ENCODE measurements around the gene OFD1.
"Not testable (repeated sequence)": the region's sequence is repeated elsewhere in the genome, so short reads cannot be mapped to it uniquely, and the experiment has no call there.

OFD1 gene

DNA sequence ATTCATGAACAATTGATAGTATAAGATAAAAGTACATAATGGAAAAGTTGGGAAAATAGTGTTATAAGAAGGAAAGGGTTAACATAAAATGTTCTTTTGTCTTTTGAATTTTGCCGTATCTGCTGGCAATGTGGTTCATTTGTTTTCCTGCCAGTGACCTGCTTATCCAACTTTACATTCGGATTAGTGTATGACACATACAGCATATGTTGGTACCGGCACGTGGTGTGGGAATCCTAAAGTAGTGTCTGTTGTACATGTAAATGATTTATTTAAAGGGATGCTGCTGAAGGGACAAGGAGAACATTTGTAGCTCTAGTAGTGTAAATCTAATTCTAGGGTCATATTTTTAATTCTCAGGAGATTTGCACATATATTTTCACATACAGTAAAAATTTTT is 34.2 kb upstream of the OFD1 start:
- in situ Hi-C loops (cut with MboI; ENCODE audit: low sequenced_read_pairs): no loop called here

- in situ Hi-C loops (cut with MboI; ENCODE audit: low sequenced_read_pairs): no loop called here
These were observed 32.3 kb upstream of the OFD1 start for GRCh38 chrX:13702111-13702789.

DNA sequence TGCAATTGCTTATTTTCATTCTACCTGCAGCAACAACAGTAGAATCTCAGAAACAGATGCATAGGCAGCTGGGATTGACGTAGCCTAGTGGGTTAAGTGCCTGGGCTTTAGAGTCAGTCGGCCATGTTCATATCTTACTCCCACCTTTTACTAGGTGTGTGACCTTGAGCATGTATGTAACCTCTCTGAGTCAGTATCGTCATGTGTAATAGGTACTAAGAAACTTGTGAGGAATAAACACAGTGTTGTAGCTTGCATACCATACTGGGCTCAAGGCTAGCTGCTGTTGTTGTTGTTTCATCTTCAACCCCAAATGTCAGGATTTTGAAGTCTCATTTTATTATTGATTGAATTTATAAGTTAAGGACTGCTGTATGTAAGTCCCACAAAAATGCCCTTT is 31.4 kb upstream of the OFD1 start:
- in situ Hi-C loops (cut with MboI; ENCODE audit: low sequenced_read_pairs): no loop called here

- in situ Hi-C loops (cut with MboI; ENCODE audit: low sequenced_read_pairs): no loop called here
These were observed 31.0 kb upstream of the OFD1 start for GRCh38 chrX:13703589-13703988.

- in situ Hi-C loops (cut with MboI; ENCODE audit: low sequenced_read_pairs): no loop called here
These were observed 23.4 kb upstream of the OFD1 start for GRCh38 chrX:13711141-13711540.

DNA sequence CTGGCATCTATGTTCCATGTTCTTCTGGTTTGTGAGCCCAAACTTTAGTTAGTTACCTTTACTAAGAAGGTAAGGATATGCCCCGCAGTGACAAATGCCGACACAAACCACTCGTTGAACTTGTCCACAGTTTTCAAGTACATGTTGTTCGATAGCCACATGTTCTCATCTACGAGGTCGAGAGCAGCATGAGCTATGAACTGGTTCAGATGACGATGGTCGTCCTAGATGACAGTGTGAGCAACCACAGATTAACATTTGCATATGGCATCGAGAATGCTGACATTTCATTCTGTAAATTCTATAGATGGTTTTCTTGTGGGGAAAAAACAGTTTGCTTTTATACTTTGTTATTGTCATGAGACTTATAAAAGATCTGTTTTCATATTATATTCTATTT is 18.1 kb upstream of the OFD1 start:
- in situ Hi-C loops (cut with MboI; ENCODE audit: low sequenced_read_pairs): no loop called here

- in situ Hi-C loops (cut with MboI; ENCODE audit: low sequenced_read_pairs): no loop called here
These were observed 17.6 kb upstream of the OFD1 start for GRCh38 chrX:13716905-13717304.

DNA sequence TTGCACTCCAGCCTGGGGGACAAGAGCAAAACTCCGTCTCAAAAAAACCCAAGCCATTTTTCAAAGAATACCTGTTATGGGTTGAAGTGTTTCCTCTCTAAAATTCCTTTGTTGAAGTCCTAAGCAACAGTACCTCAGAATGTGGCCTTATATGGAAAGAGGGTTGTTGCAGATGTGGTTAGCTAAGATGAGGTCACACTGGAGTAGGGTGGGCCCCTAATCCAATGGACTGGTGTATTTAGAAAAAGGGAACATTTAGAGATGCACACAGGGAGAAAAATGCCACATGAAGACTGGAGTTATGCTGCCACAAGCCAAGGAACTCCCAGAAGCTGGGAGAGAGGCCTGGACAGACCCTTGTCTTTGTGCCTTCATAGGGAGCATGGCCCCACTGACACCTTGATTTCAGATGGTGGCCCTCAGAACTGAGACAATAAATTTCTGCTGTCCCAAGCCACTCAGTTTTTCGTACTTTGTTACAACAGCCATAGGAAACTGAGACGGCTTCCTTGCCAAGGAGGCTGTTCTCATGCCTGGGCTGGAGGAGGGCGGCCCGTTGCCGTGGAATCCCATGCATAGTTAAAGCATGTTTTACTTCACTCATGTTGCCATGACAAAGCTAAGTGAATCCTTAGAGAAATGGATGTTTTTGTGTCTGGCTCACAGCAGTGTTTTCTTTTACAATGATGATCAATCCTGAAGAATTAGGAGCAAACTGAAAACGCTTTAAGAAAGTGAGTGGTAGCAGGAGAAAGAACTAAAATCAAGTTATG is 16.7 kb upstream of the OFD1 start:
- in situ Hi-C loops (cut with MboI; ENCODE audit: low sequenced_read_pairs): no loop called here

- in situ Hi-C loops (cut with MboI; ENCODE audit: low sequenced_read_pairs): no loop called here
These were observed 15.2 kb upstream of the OFD1 start for GRCh38 chrX:13719192-13719856.

DNA sequence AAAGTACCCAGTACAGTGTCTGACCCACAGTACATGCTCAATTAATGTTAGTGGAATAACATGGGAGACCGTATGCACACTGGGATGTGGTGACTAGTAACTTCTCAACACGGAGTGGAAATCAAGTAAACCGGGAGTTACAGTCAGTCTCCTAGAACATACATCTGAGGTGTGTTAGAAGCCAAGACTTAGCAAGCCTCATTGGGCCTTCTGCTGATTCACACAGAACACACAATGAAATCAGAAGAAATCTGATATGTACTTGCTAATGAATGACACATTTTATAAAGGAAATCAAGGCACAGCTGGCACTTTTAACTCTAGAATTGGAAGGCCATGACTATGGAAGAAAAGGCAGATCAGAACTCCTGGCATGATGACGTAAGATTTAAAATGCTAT is 13.2 kb upstream of the OFD1 start:
- in situ Hi-C loops (cut with MboI; ENCODE audit: low sequenced_read_pairs): no loop called here

DNA sequence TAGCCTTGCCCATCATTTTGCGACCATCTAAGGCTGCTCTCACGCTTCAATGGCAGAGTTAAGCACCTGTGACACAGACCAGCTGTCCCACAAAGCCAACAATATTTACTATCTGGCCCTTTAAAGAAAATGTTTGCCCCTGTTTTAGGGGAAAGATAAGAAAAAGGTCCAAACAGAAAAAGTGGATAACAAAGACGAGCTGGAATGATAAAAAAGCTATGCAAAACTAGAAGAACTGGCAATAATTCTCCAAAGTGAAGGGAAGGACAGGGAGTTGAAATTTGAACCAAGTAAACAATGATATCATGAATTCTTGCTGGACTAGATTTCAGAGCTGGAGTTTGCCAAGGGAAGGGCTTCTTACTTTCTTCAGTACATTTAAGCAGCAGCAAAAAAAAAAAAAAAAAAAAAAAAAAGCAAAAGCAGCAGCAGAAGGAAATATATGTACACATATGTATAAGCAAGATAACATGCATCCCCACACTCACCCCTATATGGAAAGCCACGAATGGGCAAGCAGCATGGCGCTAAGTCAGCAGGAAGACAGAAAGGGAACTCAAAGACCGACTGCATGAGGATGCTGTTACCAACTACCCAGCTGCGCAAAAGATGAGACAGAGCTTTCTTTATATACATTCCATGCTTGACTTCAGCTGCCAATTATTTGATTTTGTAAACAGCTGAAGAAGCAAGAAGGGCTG is 12.6 kb upstream of the OFD1 start:
- in situ Hi-C loops (cut with MboI; ENCODE audit: low sequenced_read_pairs): no loop called here

- in situ Hi-C loops (cut with MboI; ENCODE audit: low sequenced_read_pairs): not testable (repeated sequence)
These were observed 9.7 kb upstream of the OFD1 start for GRCh38 chrX:13724878-13725277.

- in situ Hi-C loops (cut with MboI; ENCODE audit: low sequenced_read_pairs): not testable (repeated sequence)
These were observed 8.0 kb upstream of the OFD1 start for GRCh38 chrX:13726583-13726982.

- in situ Hi-C loops (cut with MboI; ENCODE audit: low sequenced_read_pairs): not testable (repeated sequence)
These were observed 4.0 kb upstream of the OFD1 start for GRCh38 chrX:13730523-13730922.

GRCh38 chrX:13732246-13733067 is 2.1 kb upstream of the OFD1 start:
- in situ Hi-C loops (cut with MboI; ENCODE audit: low sequenced_read_pairs): no loop called here

DNA sequence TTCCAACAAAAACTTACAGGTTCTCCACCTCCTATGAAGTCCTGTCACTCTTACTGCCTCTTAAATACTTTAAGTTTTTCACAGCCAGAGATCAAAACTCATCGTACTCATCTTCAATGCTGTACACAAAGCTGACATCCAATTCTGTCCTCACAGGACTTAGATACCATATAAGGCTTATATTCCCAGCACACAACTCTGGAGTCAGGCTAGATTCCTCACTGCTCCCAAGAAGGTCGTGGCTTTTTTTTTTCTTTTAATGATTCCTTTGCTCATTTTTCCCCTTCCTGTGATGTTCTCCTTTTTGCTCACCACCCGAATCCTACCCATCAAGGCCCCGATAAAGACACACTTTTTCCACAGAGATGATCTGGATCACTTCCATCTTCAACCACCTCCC is 1.0 kb upstream of the OFD1 start:
- in situ Hi-C loops (cut with MboI; ENCODE audit: low sequenced_read_pairs): no loop called here

DNA sequence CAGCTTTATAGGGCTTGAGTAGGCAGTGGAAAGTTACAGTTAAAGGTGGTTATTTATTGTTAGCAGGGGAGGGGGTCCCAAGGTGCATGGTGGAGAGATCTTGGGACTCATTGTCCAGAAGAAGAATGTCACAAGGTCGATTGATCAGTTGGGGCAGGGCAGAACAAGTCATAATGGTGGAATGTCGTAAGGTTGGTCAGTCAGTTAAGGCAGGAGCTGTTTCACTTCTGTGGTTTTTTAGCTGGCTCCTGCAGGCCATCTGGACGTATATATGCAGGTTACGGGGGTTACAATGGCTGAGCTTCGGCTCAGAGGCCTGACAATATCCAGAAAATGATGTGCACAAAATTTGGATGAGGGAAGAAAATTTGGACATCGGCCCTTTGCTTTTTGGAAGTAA is 7.1 kb downstream of the OFD1 start:
- in situ Hi-C loops (cut with MboI; ENCODE audit: low sequenced_read_pairs): no loop called here

DNA sequence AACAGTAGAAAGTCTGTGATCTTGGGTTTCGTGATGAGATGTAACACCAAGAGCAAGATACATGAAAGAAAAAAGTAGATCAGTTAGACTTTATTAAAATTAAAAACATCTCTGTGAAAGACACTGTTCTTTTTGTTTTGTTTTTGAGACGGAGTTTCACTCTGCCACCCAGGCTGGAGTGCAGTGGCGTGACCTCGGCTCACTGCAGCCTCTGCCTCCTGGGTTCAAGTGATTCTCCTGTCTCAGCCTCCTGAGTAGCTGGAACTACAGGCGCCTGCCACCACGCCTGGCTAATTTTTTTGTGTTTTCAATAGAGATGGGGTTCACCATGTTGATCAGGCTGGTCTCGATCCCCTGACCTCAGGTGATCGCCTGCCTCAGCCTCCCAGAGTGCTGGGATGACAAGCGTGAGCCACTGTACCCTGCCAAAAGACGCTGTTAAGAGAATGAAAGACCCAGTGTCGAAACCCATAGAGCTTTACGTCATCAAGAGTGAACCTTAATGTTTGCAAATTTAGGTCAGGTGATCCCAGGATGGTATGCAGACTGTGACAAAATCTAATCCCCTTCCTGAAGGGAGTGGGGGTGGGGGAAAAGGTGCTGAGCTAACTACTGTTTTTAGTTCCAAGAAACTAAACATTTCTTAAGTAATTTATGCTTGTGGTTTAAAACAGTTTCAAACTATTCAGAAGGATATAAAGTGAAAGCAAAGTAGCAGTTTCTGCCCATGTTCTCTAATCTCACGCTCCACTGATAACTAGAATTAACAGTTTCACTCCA is 8.0 kb downstream of the OFD1 start:
- in situ Hi-C loops (cut with MboI; ENCODE audit: low sequenced_read_pairs): no loop called here

GRCh38 chrX:13747836-13748235 is 13.3 kb downstream of the OFD1 start:
- in situ Hi-C loops (cut with MboI; ENCODE audit: low sequenced_read_pairs): no loop called here

DNA sequence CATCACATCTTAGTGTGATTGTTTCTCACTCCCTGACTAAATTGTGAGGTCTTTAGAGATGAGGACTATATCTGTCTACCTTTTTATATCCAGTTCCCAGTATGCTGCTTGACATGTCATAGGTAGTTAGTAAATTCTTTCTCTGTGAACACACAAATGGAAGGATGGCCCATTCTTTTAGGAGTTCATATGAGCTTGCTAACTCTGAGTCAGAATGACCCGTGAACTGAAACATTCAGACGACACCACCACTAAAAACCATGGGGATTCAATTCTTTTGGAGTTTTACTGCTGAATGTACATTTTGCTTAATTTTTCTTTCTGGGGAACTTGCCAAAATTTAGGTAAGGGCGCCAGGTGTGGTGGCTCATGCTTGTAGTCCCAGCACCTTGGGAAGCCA is 13.9 kb downstream of the OFD1 start:
- in situ Hi-C loops (cut with MboI; ENCODE audit: low sequenced_read_pairs): no loop called here

Measured in hTERT RPE-1 (cell line).